Upper lobe of left lung (tissue), 4 donors: Measurements from ENCODE around the gene MEIOB.

Experiments
- CTCF ChIP-seq, 6 experiments: fragments of 450-650 bp in 4 of 6; fragments of 200-600 bp in 2 of 6; sonication (generic) in 2 of 6; IDR thresholded peaks; one replicate each; pipeline ENCODE4 v1.5.1; 2016 to 2019; ENCODE audit warnings: antibody characterized with exemption in 6 of 6
- EP300 ChIP-seq, 4 donors: sonication (generic); formaldehyde crosslinking; IDR thresholded peaks; one replicate each; pipeline ENCODE4 v1.5.1; 2017; ENCODE audit warnings: antibody characterized with exemption in 4 of 4, control low read depth in 2 of 4
- POLR2A ChIP-seq, 4 donors: fragments of 450-650 bp; IDR thresholded peaks; one replicate each; pipeline ENCODE4 v1.5.1; 2016 to 2017; ENCODE audit warnings: antibody characterized with exemption in 4 of 4, mild to moderate bottlenecking in 2 of 4

- no peak for TF ChIP-seq CTCF (IDR thresholded peaks at IDR 0.05)
- no peak for TF ChIP-seq POLR2A (IDR thresholded peaks at IDR 0.05)
- TF ChIP-seq EP300 (IDR thresholded peaks at IDR 0.05): no peak
Observed at GRCh38 chr16:1916640-1916990, 44.7 kb upstream of the MEIOB start.
